Psoas muscle (tissue), 8 donors: ENCODE results near the gene PRLR. TPM values are rescaled to one million over a fixed set of nuclear protein-coding genes. Genes with fewer than 3 reads are reported as not detected.

Experiments
- ATAC-seq, 4 donors: fragments of 200-7000 bp; cut with Tn5 transposase; one replicate each; pipeline ENCODE4 v1.9.1; 2020; ENCODE audit warnings: moderate library complexity in 3 of 4, mild to moderate bottlenecking in 2 of 4
- DNase-seq, 2 donors: peaks; one replicate each; pipeline ENCODE4 v3.0.0-alpha.2; 2020
- H3K27ac ChIP-seq: fragments of 200-600 bp; one replicate; pipeline ENCODE4 v1.8.0; 2022
- H3K27me3 ChIP-seq, 3 donors: fragments of 200-600 bp in 1 of 3; one replicate each; pipeline versions ENCODE4 v1.6.1 to v1.8.0; 2013 to 2022; ENCODE audit warnings: low read length in 2 of 3, mild to moderate bottlenecking in 2 of 3, moderate library complexity in 1 of 3; ENCODE audit not compliant: insufficient read depth in 3 of 3
- H3K36me3 ChIP-seq, 2 donors: fragments of 200-600 bp in 1 of 2; one replicate each; pipeline versions ENCODE4 v1.6.1 to v1.8.0; 2013 to 2022; ENCODE audit warnings: low read depth in 1 of 2, mild to moderate bottlenecking in 1 of 2, moderate library complexity in 1 of 2; ENCODE audit not compliant: insufficient read depth in 1 of 2
- H3K4me1 ChIP-seq: fragments of 200-600 bp; one replicate; pipeline ENCODE4 v1.8.0; 2022
- H3K4me3 ChIP-seq: fragments of 200-600 bp; one replicate; pipeline ENCODE4 v1.8.0; 2022; ENCODE audit warnings: mild to moderate bottlenecking
- H3K9me3 ChIP-seq: fragments of 200-600 bp; one replicate; pipeline ENCODE4 v1.8.0; 2022
- CTCF ChIP-seq: fragments of 200-600 bp; IDR thresholded peaks from one replicate; pipeline ENCODE4 v1.8.0; 2022; ENCODE audit warnings: antibody characterized with exemption
- WGBS, 3 donors: extraction: QIAGEN DNeasy Blood & Tissue Kit; methylation state at CpG; one replicate each; pipeline versions ENCODE4 v1.1.6 to v1.1.7; 2013; 5-methylcytosine and 5-hydroxymethylcytosine counted together
- intact Hi-C, 2 donors: fragments of 100-400 bp; cut with DNase I; formaldehyde crosslinking; loops; one replicate each; pipeline versions ENCODE4 v1.11.0 to v1.14.2; 2022
- polyA plus RNA-seq, 3 donors: library from polyadenylated mRNA; stranded (reverse); fragments of 200-250 nt; gene quantifications; one replicate each; pipeline ENCODE4 v1.2.3, GENCODE V29; 2013
- total RNA-seq, 4 donors: library from RNA; stranded (reverse); fragmentation: NEBNext Ultra II Directional in 2 of 4; extraction: Animal tissue kit (Norgen Biotek cat#: 25700) in 2 of 4; gene quantifications; one replicate each; pipeline versions ENCODE4 v1.2.1 to v1.2.4, GENCODE V29; 2021 to 2023
- donor health status: healthy with polysubstance abuse.
- donor health status: DM: no; HTN: no; CAD: no; lungs with moderate emphysema.
- donor health status: Bipolar disorder and iron deficiency.
- donor health status: healthy.
- donor health status: DM: yes; HTN: yes; CAD: no.
- donor health status: DM: no; HTN: no; CAD: no.
- donor health status: DM: no; HTN: no; CAD: no.
- donor health status: DM: yes; HTN: yes; CAD: no.

PRLR gene
- total and polyA plus RNA-seq, 7 donors = 0.03 to 0.32 (median 0.09) TPM

- H3K4me3 ChIP-seq = no peak overlapping the region
- intact Hi-C loops = no loop called here
- no peak overlapping the region for H3K27ac ChIP-seq
- ATAC-seq (no peak), DNase-seq (no peak)
- H3K27me3 ChIP-seq = peaks cover 0 to 10% (median 2%) of the 10 kb centered on the region in 3 donors
- 83 to 86% (median 84%) methylated on average over 2 of the region's 2 CpGs for WGBS, 3 donors
- no peak for TF ChIP-seq CTCF
- peaks cover 4% of the 10 kb centered on the region for H3K9me3 ChIP-seq
- no peaks in the 10 kb centered on the region for H3K4me1 ChIP-seq
- no peaks in the 10 kb centered on the region for H3K36me3 ChIP-seq
These were observed 7.5 kb upstream of the PRLR start for GRCh38 chr5:35237580-35238376.

- H3K4me3 ChIP-seq = no peak overlapping the region
- H3K27me3 ChIP-seq = peaks cover 0 to 16% (median 2%) of the 10 kb centered on the region in 3 donors
- no peaks in the 10 kb centered on the region for H3K36me3 ChIP-seq
- no peak for ATAC-seq
- no peak for DNase-seq
- TF ChIP-seq CTCF = no peak
- H3K4me1 ChIP-seq = no peaks in the 10 kb centered on the region
- no peak overlapping the region for H3K27ac ChIP-seq
- intact Hi-C loops = no loop called here
- peaks cover 4% of the 10 kb centered on the region for H3K9me3 ChIP-seq
These were observed 6.5 kb upstream of the PRLR start for GRCh38 chr5:35236770-35237169.

GRCh38 chr5:35233601-35234000, 3.3 kb upstream of the PRLR start:
- H3K4me1 ChIP-seq = no peaks in the 10 kb centered on the region
- no peak overlapping the region for H3K4me3 ChIP-seq
- no peak for TF ChIP-seq CTCF
- ATAC-seq = no peak
- peaks cover 0 to 37% (median 12%) of the 10 kb centered on the region in 3 donors for H3K27me3 ChIP-seq
- no peak overlapping the region for H3K27ac ChIP-seq
- no peak for DNase-seq
- intact Hi-C loops = no loop called here
- 92 to 95% (median 95%) methylated on average over 11 of the region's 11 CpGs for WGBS, 3 donors
- no peaks in the 10 kb centered on the region for H3K36me3 ChIP-seq
- peaks cover 4% of the 10 kb centered on the region for H3K9me3 ChIP-seq

GRCh38 chr5:35233121-35233520, 2.8 kb upstream of the PRLR start:
- TF ChIP-seq CTCF = no peak
- 72 to 77% (median 77%) methylated on average over 4 of the region's 4 CpGs for WGBS, 3 donors
- H3K27me3 ChIP-seq = peaks cover 0 to 41% (median 12%) of the 10 kb centered on the region in 3 donors
- H3K9me3 ChIP-seq = peaks cover 4% of the 10 kb centered on the region
- intact Hi-C loops = no loop called here
- H3K4me1 ChIP-seq = no peaks in the 10 kb centered on the region
- ATAC-seq = no peak
- DNase-seq = no peak
- H3K4me3 ChIP-seq = no peak overlapping the region
- no peak overlapping the region for H3K27ac ChIP-seq
- no peaks in the 10 kb centered on the region for H3K36me3 ChIP-seq

GRCh38 chr5:35232124-35232523, 1.8 kb upstream of the PRLR start:
- WGBS, 3 donors = 48 to 66% (median 53%) methylated on average over 5 of the region's 5 CpGs
- intact Hi-C loops = no loop called here
- no peaks in the 10 kb centered on the region for H3K36me3 ChIP-seq
- peaks cover 0 to 44% (median 12%) of the 10 kb centered on the region in 3 donors for H3K27me3 ChIP-seq
- no peaks in the 10 kb centered on the region for H3K4me1 ChIP-seq
- no peak for TF ChIP-seq CTCF
- H3K9me3 ChIP-seq = peaks cover 4% of the 10 kb centered on the region
- no peak for ATAC-seq
- no peak for DNase-seq
- H3K27ac ChIP-seq = no peak overlapping the region
- H3K4me3 ChIP-seq = no peak overlapping the region
